AG10803 (cell line): Measurements from ENCODE around the gene TUBB.
A peak's percentile ranks its signal among the peaks of the same experiment; 100 is the strongest.

Source experiments
- DNase-seq: peaks from one replicate; pipeline ENCODE4 v3.0.0; 2010; ENCODE audit warnings: low read depth
- H3K4me3 ChIP-seq: 2 replicates; pipeline ENCODE4 v1.5.1; 2011; ENCODE audit warnings: mild to moderate bottlenecking, low read length, control low read depth
- CTCF ChIP-seq: conservative IDR thresholded peaks from 2 replicates; pipeline ENCODE4 v1.5.1; 2011; ENCODE audit warnings: mild to moderate bottlenecking, low read length, control low read depth, inconsistent platforms

The TUBB gene

DNA sequence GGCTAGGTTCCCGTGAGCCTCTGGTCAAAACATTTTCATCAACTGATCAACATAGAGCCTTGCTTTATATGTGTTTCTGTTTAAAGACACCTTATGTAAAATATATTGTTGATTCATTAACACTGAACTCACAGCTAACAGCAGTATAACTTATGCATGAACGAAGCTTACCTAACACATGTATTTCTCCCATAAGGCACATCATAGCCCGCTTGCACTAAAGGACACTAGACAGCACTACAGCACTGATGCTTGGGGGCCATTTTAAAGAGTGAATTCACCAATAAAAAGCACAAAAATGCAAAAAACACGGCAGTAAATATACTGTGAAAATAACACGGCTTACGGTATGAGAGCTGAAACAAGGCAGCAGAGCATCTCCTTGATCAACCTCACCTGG is 18.4 kb downstream of the TUBB start:
- DNase-seq: no peak
- TF ChIP-seq CTCF: no peak
- no peak overlapping the region for H3K4me3 ChIP-seq

DNA sequence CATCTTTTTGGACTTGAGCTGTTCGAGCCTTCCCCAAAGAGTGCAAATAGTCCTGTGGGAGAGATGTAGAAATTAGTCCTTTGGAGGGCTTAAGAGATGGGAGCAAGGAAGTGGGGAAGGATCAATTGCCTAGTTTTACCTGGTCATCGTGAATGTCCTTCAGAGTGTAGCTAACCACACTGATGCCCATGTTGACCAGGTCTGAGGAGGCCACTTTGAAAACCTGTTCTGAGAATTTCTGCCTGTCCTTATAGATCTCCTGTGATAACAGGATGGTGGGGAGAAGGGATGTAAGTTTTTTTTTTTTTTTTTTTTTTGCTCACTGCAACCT is 20.4 kb downstream of the TUBB start:
- peak overlapping the region; percentile 9 for H3K4me3 ChIP-seq
- TF ChIP-seq CTCF: no peak

GRCh38 chr6:30741063-30741779 is 21.1 kb downstream of the TUBB start:
- DNase-seq: no peak
- no peak for TF ChIP-seq CTCF
- H3K4me3 ChIP-seq: peak overlapping the region; percentile 78

More for the DNA sequence above, 20.4 kb downstream of the TUBB start:
- no peak for DNase-seq

GRCh38 chr6:30741789-30742315 is 21.7 kb downstream of the TUBB start:
- TF ChIP-seq CTCF: no peak
- peak overlapping the region; percentile 78 for H3K4me3 ChIP-seq
- DNase-seq: no peak

- H3K4me3 ChIP-seq: peak within 1 kb of the TSS; percentile 78
- TF ChIP-seq CTCF: no peak
- DNase-seq: peak; percentile 99
Observed at GRCh38 chr6:30742316-30743098, 22.4 kb downstream of the TUBB start, which contains the start of gene FLOT1. Gene FLOT1, minus strand, starts transcription at chr6:30742687. Its CDS starts 498 bp downstream, at chr6:30742189.

DNA sequence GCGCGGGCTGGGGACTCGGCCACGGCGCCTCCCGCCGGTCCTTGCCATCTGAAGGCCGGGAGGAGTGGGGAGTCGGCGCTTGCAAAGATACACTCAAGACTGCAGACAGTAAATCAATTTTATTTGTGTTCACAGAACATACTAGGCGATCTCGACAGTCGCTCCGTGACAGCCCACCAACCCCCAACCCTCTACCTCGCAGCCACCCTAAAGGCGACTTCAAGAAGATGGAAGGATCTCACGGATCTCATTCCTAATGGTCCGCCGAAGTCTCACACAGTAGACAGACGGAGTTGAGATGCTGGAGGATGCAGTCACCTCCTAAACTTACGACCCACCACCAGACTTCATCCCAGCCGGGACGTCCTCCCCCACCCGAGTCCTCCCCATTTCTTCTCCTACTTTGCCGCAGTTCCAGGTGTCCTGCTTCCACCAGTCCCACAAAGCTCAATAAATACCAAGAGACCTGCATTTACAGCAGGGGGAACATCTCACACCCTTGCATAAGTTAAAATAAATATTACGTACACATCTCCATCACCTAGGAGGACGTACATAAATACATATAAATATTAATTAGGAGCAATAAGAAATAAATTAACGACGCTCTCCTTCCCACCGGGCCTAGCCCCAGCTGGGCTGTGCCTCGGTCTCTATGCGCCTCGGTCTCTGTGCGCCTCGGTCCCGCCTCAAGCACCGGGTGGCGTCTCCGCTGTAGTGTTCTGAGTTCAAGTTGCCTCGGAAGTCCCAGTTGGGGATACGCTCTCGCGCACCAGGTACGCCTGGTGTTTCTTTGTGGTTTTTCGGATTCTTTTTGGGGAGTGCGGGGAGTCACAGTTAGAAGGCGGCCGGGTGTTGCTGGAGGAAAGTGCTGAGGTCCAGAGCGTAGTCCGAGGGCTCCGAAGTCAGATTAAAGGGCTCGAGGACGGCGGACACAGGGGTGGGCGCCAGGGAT is 23.2 kb downstream of the TUBB start:
- H3K4me3 ChIP-seq: peak overlapping the region; percentile 78
- DNase-seq: no peak
- TF ChIP-seq CTCF: no peak
